ENCODE results near the gene MAD2L2. TPM values are rescaled to one million over a fixed set of nuclear protein-coding genes. Genes with fewer than 3 reads are reported as not detected.
A peak's percentile ranks its signal among the peaks of the same experiment; 100 is the strongest.

MAD2L2 gene
- total RNA-seq, 1 donor from 2014 or later = 48.0 TPM

- H3K27ac Mint-ChIP-seq (ENCODE audit: unreplicated experiment) = no peak overlapping the region
- H3K9me3 Mint-ChIP-seq (ENCODE audit: unreplicated experiment) = no peaks in the 10 kb centered on the region
- no peaks in the 10 kb centered on the region for H3K27me3 Mint-ChIP-seq (ENCODE audit: unreplicated experiment)
- DNase-seq (ENCODE audit: extremely low spot score, unreplicated experiment) = no peak
- peaks cover 6% of the 10 kb centered on the region for H3K36me3 Mint-ChIP-seq (ENCODE audit: unreplicated experiment)
- TF ChIP-seq, protein P1, sequence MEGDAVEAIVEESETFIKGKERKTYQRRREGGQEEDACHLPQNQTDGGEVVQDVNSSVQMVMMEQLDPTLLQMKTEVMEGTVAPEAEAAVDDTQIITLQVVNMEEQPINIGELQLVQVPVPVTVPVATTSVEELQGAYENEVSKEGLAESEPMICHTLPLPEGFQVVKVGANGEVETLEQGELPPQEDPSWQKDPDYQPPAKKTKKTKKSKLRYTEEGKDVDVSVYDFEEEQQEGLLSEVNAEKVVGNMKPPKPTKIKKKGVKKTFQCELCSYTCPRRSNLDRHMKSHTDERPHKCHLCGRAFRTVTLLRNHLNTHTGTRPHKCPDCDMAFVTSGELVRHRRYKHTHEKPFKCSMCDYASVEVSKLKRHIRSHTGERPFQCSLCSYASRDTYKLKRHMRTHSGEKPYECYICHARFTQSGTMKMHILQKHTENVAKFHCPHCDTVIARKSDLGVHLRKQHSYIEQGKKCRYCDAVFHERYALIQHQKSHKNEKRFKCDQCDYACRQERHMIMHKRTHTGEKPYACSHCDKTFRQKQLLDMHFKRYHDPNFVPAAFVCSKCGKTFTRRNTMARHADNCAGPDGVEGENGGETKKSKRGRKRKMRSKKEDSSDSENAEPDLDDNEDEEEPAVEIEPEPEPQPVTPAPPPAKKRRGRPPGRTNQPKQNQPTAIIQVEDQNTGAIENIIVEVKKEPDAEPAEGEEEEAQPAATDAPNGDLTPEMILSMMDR (IDR thresholded peaks at IDR 0.05) = no peak
- H3K4me3 Mint-ChIP-seq (ENCODE audit: unreplicated experiment) = no peak overlapping the region
- peaks cover 7% of the 10 kb centered on the region for H3K4me1 Mint-ChIP-seq (ENCODE audit: unreplicated experiment)
Observed at GRCh38 chr1:11658542-11658941, 22.4 kb downstream of the MAD2L2 start.

GRCh38 chr1:11657654-11658053, 23.3 kb downstream of the MAD2L2 start:
- Mint-ChIP-seq H3K36me3 (ENCODE audit: unreplicated experiment) (peaks cover 6% of the 10 kb centered on the region), H3K27me3 (ENCODE audit: unreplicated experiment) (no peaks in the 10 kb centered on the region), H3K27ac (ENCODE audit: unreplicated experiment) (no peak overlapping the region), H3K4me1 (ENCODE audit: unreplicated experiment) (peaks cover 7% of the 10 kb centered on the region), H3K4me3 (ENCODE audit: unreplicated experiment) (no peak overlapping the region), H3K9me3 (ENCODE audit: unreplicated experiment) (no peaks in the 10 kb centered on the region)
- TF ChIP-seq, protein P1 (IDR thresholded peaks at IDR 0.05) = no peak
- DNase-seq (ENCODE audit: extremely low spot score, unreplicated experiment) = no peak

- Mint-ChIP-seq H3K9me3 (ENCODE audit: unreplicated experiment) (no peaks in the 10 kb centered on the region), H3K4me1 (ENCODE audit: unreplicated experiment) (peaks cover 16% of the 10 kb centered on the region), H3K27ac (ENCODE audit: unreplicated experiment) (no peak overlapping the region), H3K36me3 (ENCODE audit: unreplicated experiment) (peaks cover 2% of the 10 kb centered on the region), H3K4me3 (ENCODE audit: unreplicated experiment) (peak overlapping the region; percentile 69), H3K27me3 (ENCODE audit: unreplicated experiment) (peaks cover 3% of the 10 kb centered on the region)
- TF ChIP-seq, protein P1 (IDR thresholded peaks at IDR 0.05) = no peak
- DNase-seq (ENCODE audit: extremely low spot score, unreplicated experiment) = no peak
Observed at GRCh38 chr1:11654939-11655808, 25.8 kb downstream of the MAD2L2 start.

DNA sequence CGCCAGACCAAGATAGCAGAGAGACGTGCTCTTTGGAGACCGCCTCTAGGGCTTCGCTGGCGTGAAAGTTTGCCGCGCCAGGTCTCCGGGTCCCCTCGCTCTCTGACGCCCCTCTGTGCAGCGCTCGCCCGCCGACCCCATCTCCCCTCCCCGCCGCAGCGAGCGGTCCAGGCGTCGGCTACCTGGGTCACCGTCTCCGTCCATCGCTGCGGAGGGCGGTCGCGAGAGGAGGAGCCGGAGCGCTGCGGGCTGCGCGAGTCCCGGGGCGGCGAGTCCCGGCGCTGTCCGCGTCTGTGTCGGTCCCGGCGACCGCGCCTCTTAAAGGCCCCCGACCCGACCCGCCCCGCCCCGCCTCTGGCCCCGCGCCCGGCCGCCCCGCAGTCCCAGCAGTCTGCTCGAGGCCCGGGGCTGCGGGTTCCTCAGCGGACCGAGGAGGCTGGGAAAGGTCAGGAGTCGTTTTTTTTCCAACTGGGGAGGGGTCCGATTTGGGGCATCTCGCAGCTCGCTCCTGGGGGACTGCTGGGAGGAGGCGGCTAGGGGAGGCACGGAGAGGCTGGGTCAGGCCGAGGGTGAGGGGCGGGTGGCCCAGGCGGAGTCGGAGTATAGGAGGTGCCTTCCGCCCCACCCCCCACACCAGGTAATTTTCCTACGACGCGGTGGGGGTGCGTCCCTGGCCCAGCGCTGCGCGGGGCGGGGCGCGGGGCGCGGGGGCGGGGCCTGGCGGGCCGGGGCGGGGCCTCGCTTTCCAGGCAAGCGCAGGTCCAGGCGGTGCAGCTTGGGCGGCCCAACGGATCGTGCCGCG, 26.6 kb downstream of the MAD2L2 start, which contains the start of the genes FBXO2 and FBXO44:
TSS of gene FBXO2 (minus strand) at position 293 of the 802 bp plus-strand sequence. CDS start at position 204, 89 bp downstream.
TSS of gene FBXO44 (plus strand) at position 741 of the 802 bp plus-strand sequence. CDS start 959 bp downstream, outside the sequence.
- Mint-ChIP-seq H3K4me1 (ENCODE audit: unreplicated experiment) (peaks cover 16% of the 10 kb centered on the region), H3K27ac (ENCODE audit: unreplicated experiment) (no peak within 1 kb of the TSS), H3K4me3 (ENCODE audit: unreplicated experiment) (peak within 1 kb of the TSS; percentile 69), H3K27me3 (ENCODE audit: unreplicated experiment) (peaks cover 6% of the 10 kb centered on the region), H3K9me3 (ENCODE audit: unreplicated experiment) (no peaks in the 10 kb centered on the region), H3K36me3 (ENCODE audit: unreplicated experiment) (no peaks in the 10 kb centered on the region)
- no peak for DNase-seq (ENCODE audit: extremely low spot score, unreplicated experiment)
- TF ChIP-seq, protein P1 (IDR thresholded peaks at IDR 0.05) = no peak

DNA sequence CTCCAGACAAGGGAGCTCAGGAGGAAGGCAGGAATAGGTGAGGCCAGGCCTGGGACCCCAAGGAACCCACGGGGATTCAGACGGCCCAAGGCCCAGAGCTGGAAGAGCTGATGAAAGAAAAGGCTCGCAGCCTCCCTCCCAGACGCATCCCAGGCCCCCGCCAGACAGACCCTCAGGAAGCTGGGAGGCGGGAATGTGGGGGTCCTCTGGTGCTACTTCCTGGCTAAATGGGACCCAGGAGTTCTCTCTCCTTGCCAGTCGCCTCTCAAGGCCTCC, 27.1 kb downstream of the MAD2L2 start:
- no peak for DNase-seq (ENCODE audit: extremely low spot score, unreplicated experiment)
- Mint-ChIP-seq H3K36me3 (ENCODE audit: unreplicated experiment) (no peaks in the 10 kb centered on the region), H3K4me3 (ENCODE audit: unreplicated experiment) (peak overlapping the region; percentile 61), H3K9me3 (ENCODE audit: unreplicated experiment) (no peaks in the 10 kb centered on the region), H3K4me1 (ENCODE audit: unreplicated experiment) (peaks cover 16% of the 10 kb centered on the region), H3K27me3 (ENCODE audit: unreplicated experiment) (peaks cover 6% of the 10 kb centered on the region), H3K27ac (ENCODE audit: unreplicated experiment) (no peak overlapping the region)
- TF ChIP-seq, protein P1 (IDR thresholded peaks at IDR 0.05) = no peak

Data from osteocyte (in vitro differentiated cells).